Measurements from ENCODE around the gene KDR. TPM values are rescaled to one million over a fixed set of nuclear protein-coding genes. Genes with fewer than 3 reads are reported as not detected.

KDR gene
- total RNA-seq, result not detected

DNA sequence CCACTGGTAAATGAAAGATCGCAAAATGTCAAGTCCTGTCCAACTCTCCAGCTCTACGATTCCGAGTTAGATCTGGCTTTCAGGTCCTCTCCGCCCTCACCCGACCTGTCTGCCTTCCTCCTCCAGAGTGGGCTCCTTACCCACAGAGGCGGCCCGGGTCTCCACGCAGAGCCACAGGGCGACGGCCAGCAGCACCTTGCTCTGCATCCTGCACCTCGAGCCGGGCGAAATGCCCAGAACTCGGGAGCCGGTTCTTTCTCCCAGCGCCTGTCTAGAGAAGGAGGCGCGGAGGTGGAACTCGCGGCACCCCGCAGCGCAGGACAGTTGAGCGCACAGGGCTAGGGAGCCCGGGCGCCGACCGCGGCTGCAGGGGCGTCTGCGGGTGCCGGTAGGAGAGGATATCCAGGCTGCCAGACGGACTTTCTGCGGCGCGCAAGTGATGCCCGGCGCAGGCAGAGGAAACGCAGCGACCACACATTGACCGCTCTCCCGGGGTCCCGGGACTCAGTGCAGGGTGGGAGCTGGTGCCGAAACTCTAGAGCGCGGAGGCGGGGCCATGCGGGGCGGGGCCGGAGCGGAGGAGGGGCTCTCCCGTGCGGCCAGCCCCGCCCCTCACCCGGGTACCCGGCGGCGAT, at the start of gene KDR:
Gene KDR, minus strand, starts transcription at position 509 of the 635 bp plus-strand sequence. Its CDS starts 302 bp downstream, at position 207.
- ChIA-PET POLR2A (no interaction called here), CTCF (no interaction called here)
- TF ChIP-seq, protein P1, sequence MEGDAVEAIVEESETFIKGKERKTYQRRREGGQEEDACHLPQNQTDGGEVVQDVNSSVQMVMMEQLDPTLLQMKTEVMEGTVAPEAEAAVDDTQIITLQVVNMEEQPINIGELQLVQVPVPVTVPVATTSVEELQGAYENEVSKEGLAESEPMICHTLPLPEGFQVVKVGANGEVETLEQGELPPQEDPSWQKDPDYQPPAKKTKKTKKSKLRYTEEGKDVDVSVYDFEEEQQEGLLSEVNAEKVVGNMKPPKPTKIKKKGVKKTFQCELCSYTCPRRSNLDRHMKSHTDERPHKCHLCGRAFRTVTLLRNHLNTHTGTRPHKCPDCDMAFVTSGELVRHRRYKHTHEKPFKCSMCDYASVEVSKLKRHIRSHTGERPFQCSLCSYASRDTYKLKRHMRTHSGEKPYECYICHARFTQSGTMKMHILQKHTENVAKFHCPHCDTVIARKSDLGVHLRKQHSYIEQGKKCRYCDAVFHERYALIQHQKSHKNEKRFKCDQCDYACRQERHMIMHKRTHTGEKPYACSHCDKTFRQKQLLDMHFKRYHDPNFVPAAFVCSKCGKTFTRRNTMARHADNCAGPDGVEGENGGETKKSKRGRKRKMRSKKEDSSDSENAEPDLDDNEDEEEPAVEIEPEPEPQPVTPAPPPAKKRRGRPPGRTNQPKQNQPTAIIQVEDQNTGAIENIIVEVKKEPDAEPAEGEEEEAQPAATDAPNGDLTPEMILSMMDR (IDR thresholded peaks at IDR 0.05), result no peak
- Mint-ChIP-seq H3K4me3 (no peak within 1 kb of the TSS), H3K36me3 (ENCODE audit: low read depth) (no peaks in the 10 kb centered on the region), H3K4me1 (ENCODE audit: low read depth) (no peaks in the 10 kb centered on the region), H3K9me3 (no peaks in the 10 kb centered on the region), H3K27me3 (peaks cover 40% of the 10 kb centered on the region), H3K27ac (no peak within 1 kb of the TSS)
- intact Hi-C loops (cut with micrococcal nuclease), result no loop called here
- no peak for ATAC-seq
- no peak for DNase-seq

DNA sequence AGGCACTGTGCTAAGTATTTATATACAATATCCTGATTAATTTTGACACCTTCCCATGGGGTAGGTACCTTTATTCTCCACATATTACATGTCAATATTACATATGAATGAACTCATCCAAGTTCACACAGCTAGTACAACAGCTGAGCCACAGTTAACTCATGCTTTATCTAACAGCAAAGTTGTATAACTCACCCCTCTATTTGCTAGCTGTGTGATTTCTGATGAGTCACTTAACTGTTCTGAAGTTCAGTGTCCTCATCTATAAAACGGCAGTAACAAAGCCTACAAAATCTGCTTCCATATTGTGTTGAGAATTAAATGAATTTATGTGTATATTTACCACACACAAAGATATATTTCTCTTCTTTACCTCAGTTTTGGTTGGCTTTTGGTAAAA, 48.2 kb upstream of the KDR start:
- intact Hi-C loops (cut with micrococcal nuclease), result loop anchor here (10.0 kb wide), 1 partner anchor 199 kb away; no protein-coding TSS in a partner anchor
- Mint-ChIP-seq H3K36me3 (ENCODE audit: low read depth) (no peaks in the 10 kb centered on the region), H3K4me3 (no peak overlapping the region), H3K27me3 (peaks cover 3% of the 10 kb centered on the region), H3K4me1 (ENCODE audit: low read depth) (peaks cover 1% of the 10 kb centered on the region), H3K27ac (no peak overlapping the region), H3K9me3 (no peaks in the 10 kb centered on the region)
- CTCF ChIA-PET, result no interaction called here
- ATAC-seq (no peak), DNase-seq (no peak)
- TF ChIP-seq, protein P1 (IDR thresholded peaks at IDR 0.05), result no peak
- POLR2A ChIA-PET, result no interaction called here

DNA sequence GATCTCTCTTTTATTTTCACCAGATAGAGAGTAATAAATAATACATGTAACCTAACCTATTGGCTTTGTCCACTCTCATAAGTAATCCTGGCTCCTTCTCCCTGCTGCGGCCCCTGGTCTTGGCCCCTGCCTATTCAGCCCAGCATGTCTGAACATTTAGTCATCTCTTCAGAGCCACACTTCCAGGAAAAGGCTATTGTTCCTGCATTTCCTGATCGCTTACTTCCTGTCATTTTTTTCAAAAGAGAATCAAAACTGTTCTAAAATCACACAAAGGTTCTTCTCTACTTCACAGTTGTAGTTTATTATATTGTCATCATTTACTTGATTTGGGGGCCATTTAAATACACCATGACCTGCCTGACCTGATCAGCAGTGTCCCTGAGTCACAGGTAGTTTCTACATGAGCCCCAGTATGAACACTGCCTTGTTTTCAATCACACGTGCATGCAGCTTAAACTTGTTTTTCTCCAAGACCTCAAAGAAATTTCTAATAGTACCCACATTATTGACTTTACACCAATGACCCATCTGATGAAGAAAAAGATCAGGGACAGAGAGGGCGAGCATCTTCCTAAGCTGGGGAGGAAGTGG, 47.4 kb upstream of the KDR start:
- Mint-ChIP-seq H3K27me3 (peaks cover 3% of the 10 kb centered on the region), H3K4me1 (ENCODE audit: low read depth) (peaks cover 1% of the 10 kb centered on the region), H3K4me3 (no peak overlapping the region), H3K27ac (no peak overlapping the region), H3K9me3 (no peaks in the 10 kb centered on the region), H3K36me3 (ENCODE audit: low read depth) (no peaks in the 10 kb centered on the region)
- TF ChIP-seq, protein P1 (IDR thresholded peaks at IDR 0.05), result no peak
- ATAC-seq (no peak), DNase-seq (no peak)
- POLR2A ChIA-PET, result no interaction called here
- CTCF ChIA-PET, result no interaction called here
- intact Hi-C loops (cut with micrococcal nuclease), result loop anchor here (10.0 kb wide), 1 partner anchor 198 kb away; no protein-coding TSS in a partner anchor

DNA sequence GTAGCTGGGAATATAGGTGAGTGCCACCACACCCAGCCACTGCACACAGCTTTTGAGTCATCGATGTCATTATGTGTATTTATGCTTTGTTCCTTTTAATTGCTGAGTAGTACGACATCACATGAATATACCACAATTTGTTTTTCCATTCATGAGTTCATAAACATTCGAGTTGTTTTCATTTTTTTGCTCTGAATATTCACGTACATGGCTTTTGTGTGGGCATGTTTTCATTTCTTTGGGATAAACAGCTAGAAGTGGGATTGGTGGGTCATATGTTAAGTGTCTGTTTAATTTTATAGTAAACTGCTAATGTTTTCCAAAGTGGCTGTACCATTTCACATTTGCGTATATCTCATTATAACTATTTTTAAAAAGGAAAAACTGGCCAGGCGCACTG, 45.1 kb upstream of the KDR start:
- ChIA-PET CTCF (no interaction called here), POLR2A (no interaction called here)
- intact Hi-C loops (cut with micrococcal nuclease), result loop anchor here (10.0 kb wide), 1 partner anchor 196 kb away; no protein-coding TSS in a partner anchor
- peaks cover 2% of the 10 kb centered on the region for H3K9me3 Mint-ChIP-seq
- H3K4me1 Mint-ChIP-seq (ENCODE audit: low read depth), result no peaks in the 10 kb centered on the region
- no peak overlapping the region for H3K27ac Mint-ChIP-seq
- DNase-seq (no peak), ATAC-seq (no peak)
- peaks cover 6% of the 10 kb centered on the region for H3K27me3 Mint-ChIP-seq
- H3K36me3 Mint-ChIP-seq (ENCODE audit: low read depth), result no peaks in the 10 kb centered on the region
- TF ChIP-seq, protein P1 (IDR thresholded peaks at IDR 0.05), result no peak
- no peak overlapping the region for H3K4me3 Mint-ChIP-seq

DNA sequence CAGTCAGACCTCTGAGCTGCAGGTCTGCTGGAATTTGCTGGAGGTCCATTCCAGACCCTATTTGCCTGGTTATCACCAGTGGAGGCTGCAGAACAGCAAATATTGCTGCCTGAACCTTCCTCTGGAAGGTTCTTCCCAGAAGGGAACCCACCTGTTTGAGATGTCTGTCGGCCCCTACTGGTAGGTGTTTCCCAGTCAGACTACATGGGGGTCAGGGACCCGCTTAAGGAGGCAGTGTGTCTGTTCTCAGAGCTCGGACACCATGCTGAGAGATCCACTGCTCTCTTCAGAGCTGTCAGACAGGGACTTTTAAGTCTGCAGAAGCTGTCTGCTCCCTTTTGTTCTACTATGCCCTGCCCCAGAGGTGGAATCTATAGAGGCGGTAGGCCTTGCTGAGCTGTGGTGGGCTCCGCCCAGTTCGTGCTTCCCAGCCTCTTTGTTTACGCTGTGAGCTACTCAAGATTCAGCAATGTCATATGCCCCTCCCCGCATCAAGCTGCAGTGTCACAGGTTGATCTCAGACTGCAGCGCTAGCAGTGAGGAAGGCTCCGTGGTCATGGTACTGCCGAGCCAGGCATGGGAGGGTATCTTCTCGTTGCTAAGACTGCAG, 44.1 kb upstream of the KDR start:
- H3K27me3 Mint-ChIP-seq, result peaks cover 6% of the 10 kb centered on the region
- POLR2A ChIA-PET, result no interaction called here
- TF ChIP-seq, protein P1 (IDR thresholded peaks at IDR 0.05), result no peak
- no peak for DNase-seq
- H3K4me1 Mint-ChIP-seq (ENCODE audit: low read depth), result no peaks in the 10 kb centered on the region
- CTCF ChIA-PET, result no interaction called here
- no peak overlapping the region for H3K4me3 Mint-ChIP-seq
- no peak overlapping the region for H3K27ac Mint-ChIP-seq
- intact Hi-C loops (cut with micrococcal nuclease), result no loop called here
- no peaks in the 10 kb centered on the region for H3K36me3 Mint-ChIP-seq (ENCODE audit: low read depth)
- no peak for ATAC-seq
- H3K9me3 Mint-ChIP-seq, result peaks cover 2% of the 10 kb centered on the region
